Glomerular visceral epithelial cell (primary cell): ENCODE results near the gene CST8.

Experiments used
- DNase-seq: peaks from one replicate; pipeline ENCODE4 v3.0.0-alpha.2; 2016; ENCODE audit errors: extremely low spot score

CST8 gene

GRCh38 chr20:23524146-23524545 is 33.2 kb downstream of the CST8 start:
- no peak for DNase-seq

- no peak for DNase-seq
Measured at GRCh38 chr20:23526850-23527249, 35.9 kb downstream of the CST8 start.

DNA sequence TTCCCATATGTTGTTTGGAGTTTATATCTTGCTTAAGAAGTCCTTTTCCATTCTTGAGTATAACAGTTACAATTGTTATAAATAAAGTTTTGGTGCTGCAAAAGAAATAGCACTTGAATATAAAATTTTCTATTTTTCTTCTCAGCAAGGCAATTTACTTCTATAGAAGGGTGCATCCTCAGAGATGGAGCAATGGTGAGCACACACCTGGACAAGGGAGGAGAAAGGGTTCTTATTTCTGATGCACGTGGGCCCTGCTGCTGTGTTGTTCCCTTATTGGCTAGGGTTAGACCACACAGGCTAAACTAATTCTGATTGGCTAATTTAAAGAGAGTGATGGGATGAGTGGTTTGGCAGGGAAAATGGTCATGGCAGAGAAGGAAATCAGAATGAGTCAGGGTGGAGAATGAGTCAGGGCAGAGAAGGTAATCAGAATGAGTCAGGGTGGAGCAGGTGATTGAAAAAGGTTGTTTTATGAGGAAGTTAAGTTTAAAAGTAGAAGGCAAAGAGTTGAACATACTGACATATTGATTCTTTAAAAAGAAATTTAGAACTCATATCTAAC is 38.0 kb downstream of the CST8 start:
- no peak for DNase-seq

GRCh38 chr20:23530937-23531567 is 40.1 kb downstream of the CST8 start:
- no peak for DNase-seq

GRCh38 chr20:23532533-23532932 is 41.6 kb downstream of the CST8 start:
- no peak for DNase-seq

- DNase-seq = no peak
Measured at GRCh38 chr20:23533161-23533560, 42.2 kb downstream of the CST8 start.

GRCh38 chr20:23534801-23535593 is 44.1 kb downstream of the CST8 start:
- no peak for DNase-seq

- no peak for DNase-seq
Measured at GRCh38 chr20:23536328-23536974, 45.5 kb downstream of the CST8 start.

GRCh38 chr20:23537030-23537429 is 46.1 kb downstream of the CST8 start:
- no peak for DNase-seq

DNA sequence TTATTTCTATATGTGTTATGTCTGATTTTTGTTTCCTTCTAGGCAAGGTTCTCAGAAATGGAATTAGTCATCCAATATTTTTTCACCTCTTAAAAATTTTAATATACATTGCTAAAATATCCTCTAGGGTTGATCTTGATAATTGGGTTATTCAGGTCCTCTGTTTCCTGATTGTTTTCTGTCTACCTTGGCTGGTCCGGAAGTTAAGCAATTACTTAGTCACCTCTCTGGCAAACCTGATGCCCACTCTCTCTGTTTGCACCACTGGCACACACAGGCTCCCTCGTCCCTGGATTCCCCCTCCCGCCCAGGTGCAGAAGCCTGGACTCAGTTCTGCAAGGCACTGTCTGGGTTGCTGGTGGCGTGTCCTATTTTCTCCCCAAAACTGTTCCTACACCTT is 49.7 kb downstream of the CST8 start:
- no peak for DNase-seq

DNA sequence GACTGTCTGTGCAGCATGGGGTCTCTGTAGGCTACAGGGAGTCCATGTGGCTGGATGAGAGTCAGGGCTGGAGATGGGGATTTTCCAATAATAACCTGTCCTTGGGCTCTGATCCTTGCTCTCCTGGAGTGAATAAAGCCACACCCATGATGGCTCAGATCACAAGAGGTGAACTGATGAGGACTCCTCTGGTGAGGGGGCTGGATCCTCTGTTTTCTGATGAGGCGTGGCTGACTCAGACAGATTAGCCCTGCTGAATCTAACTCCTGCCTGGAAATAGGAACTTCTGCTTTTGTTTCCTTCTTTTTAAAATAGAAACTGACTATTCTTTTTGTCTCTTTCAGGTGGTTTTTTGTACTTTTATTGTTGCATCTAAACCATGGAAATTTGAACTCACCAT is 50.4 kb downstream of the CST8 start:
- no peak for DNase-seq

DNA sequence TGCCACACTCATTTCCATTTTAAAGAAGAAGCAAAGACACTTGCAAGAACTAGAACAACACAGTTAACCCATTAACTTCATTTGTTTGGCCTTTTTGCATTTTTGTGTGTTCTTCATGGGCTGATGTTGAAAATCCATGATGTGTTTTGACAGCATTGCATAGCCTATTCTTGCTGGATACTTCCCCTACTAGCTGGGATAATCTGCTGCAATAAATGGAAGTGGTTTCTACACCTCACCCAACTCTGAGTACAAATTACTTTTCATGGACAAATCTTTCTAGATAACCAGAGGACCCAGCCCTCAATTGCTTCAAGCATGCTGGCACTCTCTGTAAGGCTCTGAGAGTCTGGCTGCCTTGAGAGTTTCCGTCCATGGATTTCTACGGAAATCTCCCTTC is 50.9 kb downstream of the CST8 start:
- no peak for DNase-seq

DNA sequence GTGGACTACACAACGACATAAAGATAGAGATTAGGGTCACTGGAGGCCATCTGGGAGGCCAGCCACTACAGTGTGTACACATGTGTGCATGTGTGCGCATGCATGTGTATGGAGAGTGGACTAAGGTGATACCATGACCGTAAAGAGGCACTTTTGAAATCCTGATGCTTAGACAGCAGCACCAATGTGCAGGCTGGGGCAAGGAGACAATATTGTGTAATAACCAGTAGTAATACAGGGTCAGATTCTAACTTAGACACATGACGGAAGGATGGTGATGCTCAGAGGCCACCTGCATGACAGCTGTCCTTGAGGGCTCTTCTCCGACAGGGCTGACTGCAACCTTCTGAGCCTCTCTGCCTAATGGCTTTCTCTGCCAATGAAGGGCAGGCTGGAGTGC is 51.9 kb downstream of the CST8 start:
- no peak for DNase-seq

DNA sequence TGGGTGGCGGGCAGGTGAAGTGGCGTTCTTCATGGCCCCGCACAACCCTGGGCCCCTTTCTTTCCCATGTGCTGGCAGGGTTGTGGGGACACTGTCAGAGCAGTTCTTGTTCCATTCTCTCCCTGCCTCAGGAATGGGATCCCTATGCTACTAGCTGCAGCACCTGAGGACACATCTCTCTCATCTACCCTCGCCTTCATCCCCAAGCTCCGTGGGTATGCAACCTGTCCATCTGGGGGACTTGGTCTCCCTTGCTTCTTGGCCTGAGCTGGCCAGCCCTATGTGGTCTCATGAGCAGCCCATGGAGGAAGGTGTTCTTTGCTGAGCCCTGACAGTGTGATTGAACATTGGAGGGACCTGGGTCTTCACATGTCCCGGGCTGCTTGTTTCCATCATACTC is 53.2 kb downstream of the CST8 start:
- DNase-seq = no peak
